ENCODE measurements around the gene GPANK1.

GRCh38 chr6:31642798-31643570, 21.8 kb downstream of the GPANK1 start:
- TF ChIP-seq POLR2A (IDR thresholded peaks at IDR 0.05; ENCODE audit: low read depth, low read length) (no peak), TAF1 (IDR thresholded peaks at IDR 0.05; ENCODE audit: borderline replicate concordance, low read depth, low read length) (no peak)
